ENCODE results near the gene FREM3. TPM values are rescaled to one million over a fixed set of nuclear protein-coding genes. Genes with fewer than 3 reads are reported as not detected.

The FREM3 gene
- total and polyA plus RNA-seq, 2 donors (not counting 1 experiment from before 2014, with no cell fraction given) = not detected

DNA sequence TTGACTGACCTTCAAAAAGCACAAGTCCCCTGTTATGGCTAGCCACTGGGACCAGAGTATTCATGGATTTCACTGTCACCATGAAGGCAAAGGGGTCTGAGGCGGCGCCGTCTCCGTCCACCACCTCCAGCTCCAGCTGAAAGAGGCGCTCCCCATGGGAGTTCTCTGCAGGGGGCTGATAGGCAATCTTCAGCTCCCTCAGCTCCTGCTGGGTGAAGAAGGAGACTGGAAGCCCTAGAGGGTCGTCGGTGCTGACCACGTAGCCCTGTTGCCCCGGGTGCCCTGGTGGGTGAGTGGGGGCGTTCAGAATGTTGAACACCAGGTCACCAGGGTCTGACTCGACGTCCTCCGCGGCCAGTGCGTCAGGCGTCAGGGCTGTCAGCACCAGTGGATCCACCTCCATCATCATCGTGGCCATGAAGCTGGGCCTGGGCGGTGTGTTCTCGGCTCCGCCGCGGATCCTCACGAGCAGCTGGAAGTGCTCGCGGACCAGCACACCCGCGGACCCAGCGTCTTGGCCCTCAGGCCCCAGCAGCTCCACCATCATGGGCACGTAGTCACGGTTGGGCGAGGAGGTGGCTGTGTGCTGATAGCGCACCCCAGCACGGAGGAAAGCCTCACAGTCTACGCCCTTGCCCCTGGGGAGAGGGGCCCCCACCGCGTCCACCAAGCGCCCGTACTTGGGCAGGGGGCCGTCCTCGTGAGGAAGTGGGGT is 987 bp downstream of the FREM3 start:
- Histone ChIP-seq H3K4me2 (ENCODE audit: extremely low read depth, insufficient read depth, low read length) (no peak overlapping the region), H2AFZ (ENCODE audit: low read length) (no peak overlapping the region)
- no peak for TF ChIP-seq EZH2 (IDR thresholded peaks at IDR 0.05; ENCODE audit: low read length, missing control alignments)
- TF ChIP-seq, protein P1, sequence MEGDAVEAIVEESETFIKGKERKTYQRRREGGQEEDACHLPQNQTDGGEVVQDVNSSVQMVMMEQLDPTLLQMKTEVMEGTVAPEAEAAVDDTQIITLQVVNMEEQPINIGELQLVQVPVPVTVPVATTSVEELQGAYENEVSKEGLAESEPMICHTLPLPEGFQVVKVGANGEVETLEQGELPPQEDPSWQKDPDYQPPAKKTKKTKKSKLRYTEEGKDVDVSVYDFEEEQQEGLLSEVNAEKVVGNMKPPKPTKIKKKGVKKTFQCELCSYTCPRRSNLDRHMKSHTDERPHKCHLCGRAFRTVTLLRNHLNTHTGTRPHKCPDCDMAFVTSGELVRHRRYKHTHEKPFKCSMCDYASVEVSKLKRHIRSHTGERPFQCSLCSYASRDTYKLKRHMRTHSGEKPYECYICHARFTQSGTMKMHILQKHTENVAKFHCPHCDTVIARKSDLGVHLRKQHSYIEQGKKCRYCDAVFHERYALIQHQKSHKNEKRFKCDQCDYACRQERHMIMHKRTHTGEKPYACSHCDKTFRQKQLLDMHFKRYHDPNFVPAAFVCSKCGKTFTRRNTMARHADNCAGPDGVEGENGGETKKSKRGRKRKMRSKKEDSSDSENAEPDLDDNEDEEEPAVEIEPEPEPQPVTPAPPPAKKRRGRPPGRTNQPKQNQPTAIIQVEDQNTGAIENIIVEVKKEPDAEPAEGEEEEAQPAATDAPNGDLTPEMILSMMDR (conservative IDR thresholded peaks at IDR 0.05 in 1 of 2, IDR thresholded peaks at IDR 0.05 in 1 of 2; ENCODE audit: low read depth in 1 of 2, low read length in 2 of 2) = no peak

DNA sequence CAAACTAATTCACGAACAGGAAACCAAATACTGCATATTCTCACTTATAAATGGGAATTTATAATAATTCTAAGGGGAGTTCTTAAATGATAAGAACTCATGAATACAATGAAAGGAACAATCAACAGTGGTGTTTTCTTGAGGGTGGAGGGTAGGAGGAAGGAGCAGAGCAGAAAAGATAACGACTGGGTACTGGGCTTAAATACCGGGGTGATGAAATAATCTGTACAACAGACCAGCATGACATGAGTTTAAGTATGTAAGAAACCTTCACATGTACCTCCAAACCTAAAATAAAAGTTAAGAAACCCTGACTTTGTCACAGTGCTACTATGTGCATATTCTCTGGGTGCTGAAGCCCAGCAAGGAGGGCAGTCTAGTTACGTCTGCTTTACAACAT is 6.6 kb downstream of the FREM3 start:
- Histone ChIP-seq H3K4me3 (replicated peaks in 1 of 4; ENCODE audit: control extremely low read depth in 1 of 4, insufficient read depth in 1 of 4, low read depth in 3 of 4, low read length in 4 of 4) (no peak overlapping the region), H3K4me1 (ENCODE audit: control insufficient read depth, extremely low read depth, insufficient read depth, low read length) (no peaks in the 10 kb centered on the region), H4K20me1 (ENCODE audit: control insufficient read depth, extremely low read depth, insufficient read depth, low read length) (no peaks in the 10 kb centered on the region), H3K27ac (ENCODE audit: insufficient read depth, low read length) (no peak overlapping the region), H2AFZ (ENCODE audit: low read length) (no peak overlapping the region), H3K36me3 (ENCODE audit: control insufficient read depth, insufficient read depth, low read length) (no peaks in the 10 kb centered on the region), H3K27me3 (ENCODE audit: control insufficient read depth, insufficient read depth, low read length) (no peaks in the 10 kb centered on the region), H3K9me3 (ENCODE audit: control insufficient read depth, insufficient read depth, low read depth, low read length) (no peaks in the 10 kb centered on the region), H3K4me2 (ENCODE audit: extremely low read depth, insufficient read depth, low read length) (no peak overlapping the region), H3K79me2 (ENCODE audit: control insufficient read depth, insufficient read depth, low read length) (no peaks in the 10 kb centered on the region), H3K9ac (ENCODE audit: insufficient read depth, low read length) (no peak overlapping the region)
- TF ChIP-seq EZH2 (IDR thresholded peaks at IDR 0.05; ENCODE audit: low read length, missing control alignments) = no peak
- TF ChIP-seq, protein P1 (conservative IDR thresholded peaks at IDR 0.05 in 1 of 2, IDR thresholded peaks at IDR 0.05 in 1 of 2; ENCODE audit: low read depth in 1 of 2, low read length in 2 of 2) = no peak
- DNase-seq (ENCODE audit: low read depth in 2 of 2) = no peak

More for the DNA sequence above, 987 bp downstream of the FREM3 start:
- Histone ChIP-seq H3K36me3 (ENCODE audit: control insufficient read depth, insufficient read depth, low read length) (no peaks in the 10 kb centered on the region), H3K9me3 (ENCODE audit: control insufficient read depth, insufficient read depth, low read depth, low read length) (no peaks in the 10 kb centered on the region), H3K27me3 (ENCODE audit: control insufficient read depth, insufficient read depth, low read length) (peaks cover 12% of the 10 kb centered on the region), H3K79me2 (ENCODE audit: control insufficient read depth, insufficient read depth, low read length) (no peaks in the 10 kb centered on the region), H3K4me1 (ENCODE audit: control insufficient read depth, extremely low read depth, insufficient read depth, low read length) (no peaks in the 10 kb centered on the region), H3K4me3 (replicated peaks in 1 of 4; ENCODE audit: control extremely low read depth in 1 of 4, insufficient read depth in 1 of 4, low read depth in 3 of 4, low read length in 4 of 4) (no peak overlapping the region), H3K9ac (ENCODE audit: insufficient read depth, low read length) (no peak overlapping the region), H3K27ac (ENCODE audit: insufficient read depth, low read length) (no peak overlapping the region), H4K20me1 (ENCODE audit: control insufficient read depth, extremely low read depth, insufficient read depth, low read length) (no peaks in the 10 kb centered on the region)
- no peak for DNase-seq (ENCODE audit: low read depth in 2 of 2)

DNA sequence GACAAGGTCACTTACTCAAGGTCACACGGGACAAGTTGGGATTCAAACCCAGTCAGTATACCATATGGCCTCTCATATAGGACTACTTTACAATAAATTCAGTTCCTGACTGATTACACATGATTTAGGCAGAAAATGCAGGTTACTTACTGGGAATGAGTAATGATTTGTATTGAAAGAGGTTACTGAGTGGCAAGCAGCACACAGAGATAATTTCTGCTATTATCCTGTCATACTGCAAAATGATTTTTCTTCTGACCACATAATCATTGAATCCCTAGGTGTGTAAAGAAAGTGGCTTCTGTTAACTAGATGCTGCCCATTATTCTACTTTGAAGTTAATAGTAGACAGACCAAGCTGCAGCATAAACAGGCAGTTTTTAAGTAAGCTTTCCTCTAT is 8.2 kb downstream of the FREM3 start:
- Histone ChIP-seq H2AFZ (ENCODE audit: low read length) (no peak overlapping the region), H3K4me2 (ENCODE audit: extremely low read depth, insufficient read depth, low read length) (no peak overlapping the region), H3K36me3 (ENCODE audit: control insufficient read depth, insufficient read depth, low read length) (no peaks in the 10 kb centered on the region), H3K27ac (ENCODE audit: insufficient read depth, low read length) (no peak overlapping the region), H3K4me1 (ENCODE audit: control insufficient read depth, extremely low read depth, insufficient read depth, low read length) (no peaks in the 10 kb centered on the region), H3K9me3 (ENCODE audit: control insufficient read depth, insufficient read depth, low read depth, low read length) (no peaks in the 10 kb centered on the region), H3K9ac (ENCODE audit: insufficient read depth, low read length) (no peak overlapping the region), H3K4me3 (replicated peaks in 1 of 4; ENCODE audit: control extremely low read depth in 1 of 4, insufficient read depth in 1 of 4, low read depth in 3 of 4, low read length in 4 of 4) (no peak overlapping the region), H4K20me1 (ENCODE audit: control insufficient read depth, extremely low read depth, insufficient read depth, low read length) (no peaks in the 10 kb centered on the region), H3K27me3 (ENCODE audit: control insufficient read depth, insufficient read depth, low read length) (no peaks in the 10 kb centered on the region), H3K79me2 (ENCODE audit: control insufficient read depth, insufficient read depth, low read length) (no peaks in the 10 kb centered on the region)
- DNase-seq (ENCODE audit: low read depth in 2 of 2) = no peak
- TF ChIP-seq EZH2 (IDR thresholded peaks at IDR 0.05; ENCODE audit: low read length, missing control alignments) = no peak
- TF ChIP-seq, protein P1 (conservative IDR thresholded peaks at IDR 0.05 in 1 of 2, IDR thresholded peaks at IDR 0.05 in 1 of 2; ENCODE audit: low read depth in 1 of 2, low read length in 2 of 2) = no peak
